HPDE6-E6E7 (cell line): ENCODE data around the gene CST7.

ENCODE experiments used
- DNase-seq: peaks from one replicate; pipeline ENCODE4 v3.0.0; 2011; ENCODE audit warnings: missing footprints; ENCODE audit errors: extremely low spot score

Gene CST7

DNA sequence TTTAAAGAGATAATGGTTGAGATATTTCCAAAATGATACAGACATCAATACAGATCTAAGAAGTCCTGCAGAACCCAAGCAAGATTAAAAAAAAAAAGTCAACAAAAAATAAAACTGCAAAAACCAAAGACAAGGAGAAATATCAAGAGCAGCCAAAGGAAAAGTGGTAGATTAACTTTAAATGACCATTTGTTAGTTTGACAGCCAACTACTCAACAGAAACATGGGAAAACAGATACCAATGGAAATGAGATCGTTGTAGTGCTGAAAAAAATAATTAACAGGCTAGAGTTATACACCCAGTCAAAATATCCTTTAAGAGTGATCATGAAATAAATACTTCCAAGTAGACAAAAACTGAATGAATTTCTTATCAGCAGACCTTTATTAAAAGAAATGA, 53.9 kb downstream of the CST7 start:
- no peak for DNase-seq

DNA sequence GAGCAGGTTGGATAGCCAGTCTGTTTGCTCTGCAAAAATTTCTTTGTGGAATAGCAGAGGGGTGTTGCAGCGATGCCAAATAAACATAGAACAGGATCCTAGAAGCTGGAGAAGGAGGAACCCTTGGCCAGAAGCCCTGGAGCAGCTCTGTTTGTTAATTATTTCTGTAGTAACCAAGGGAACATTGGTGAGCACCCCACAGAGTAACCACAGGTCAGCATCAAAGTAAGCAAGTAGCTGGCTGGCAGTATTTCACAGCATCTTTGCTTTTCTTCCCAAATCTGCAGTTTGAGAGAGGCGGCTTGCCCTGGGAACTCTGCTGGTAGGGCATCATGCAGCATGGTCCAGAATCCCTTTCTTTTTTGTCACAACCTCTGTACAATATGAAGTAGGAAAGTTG, 56.2 kb downstream of the CST7 start:
- DNase-seq: no peak

DNA sequence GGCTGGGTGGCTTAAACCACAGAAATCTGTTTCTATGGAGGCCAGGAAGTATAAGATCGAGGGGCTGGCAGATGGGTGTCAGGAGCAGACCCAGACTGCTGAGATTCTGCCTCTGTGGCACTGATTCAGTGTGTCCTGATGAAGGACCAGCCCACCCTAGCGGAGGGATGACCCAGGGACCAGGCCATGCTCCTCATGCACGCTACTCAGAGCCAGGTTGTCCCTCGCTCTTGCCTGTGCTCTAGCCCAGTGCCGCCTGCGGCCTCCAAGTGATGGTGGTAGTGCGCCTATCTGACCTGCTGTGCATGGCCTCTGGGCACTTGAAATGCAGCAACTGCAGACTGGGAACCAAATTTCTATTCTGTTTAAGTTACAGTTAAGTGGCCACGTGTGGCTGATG, 56.6 kb downstream of the CST7 start:
- no peak for DNase-seq

DNA sequence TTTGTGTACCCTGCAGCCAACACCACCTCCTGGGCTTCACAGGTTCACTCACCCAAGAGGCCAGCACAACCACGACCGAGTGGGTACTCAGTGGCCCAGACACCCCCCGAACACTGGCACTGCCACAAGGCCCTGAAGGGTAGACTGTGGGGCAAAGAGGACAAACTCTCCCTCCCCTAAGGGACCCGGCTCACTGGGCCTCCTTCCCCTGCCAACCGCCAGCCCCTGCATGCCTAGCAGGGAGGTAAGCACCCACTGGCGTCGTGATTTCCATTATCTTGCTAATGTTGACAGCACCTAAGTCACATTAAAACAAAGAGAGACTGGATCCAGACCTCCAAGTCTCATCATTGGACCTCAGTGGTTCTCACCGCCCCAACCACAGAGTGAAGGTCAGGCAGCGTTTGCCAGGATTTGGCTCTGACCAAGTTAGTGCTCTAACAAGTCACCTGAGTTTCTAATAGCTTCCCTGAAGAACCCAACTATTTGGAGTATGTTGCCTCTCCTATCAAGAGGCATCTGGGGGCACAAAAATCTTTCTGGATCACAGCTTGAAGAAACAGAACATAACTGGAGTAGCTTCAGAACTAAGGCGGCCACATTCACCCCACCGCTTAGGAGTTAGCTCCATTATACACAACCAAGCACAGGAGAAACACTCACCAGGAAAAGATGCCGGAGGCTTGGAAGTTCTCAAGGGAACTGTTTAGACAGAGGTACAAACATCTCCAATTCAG, 57.5 kb downstream of the CST7 start:
- no peak for DNase-seq

DNA sequence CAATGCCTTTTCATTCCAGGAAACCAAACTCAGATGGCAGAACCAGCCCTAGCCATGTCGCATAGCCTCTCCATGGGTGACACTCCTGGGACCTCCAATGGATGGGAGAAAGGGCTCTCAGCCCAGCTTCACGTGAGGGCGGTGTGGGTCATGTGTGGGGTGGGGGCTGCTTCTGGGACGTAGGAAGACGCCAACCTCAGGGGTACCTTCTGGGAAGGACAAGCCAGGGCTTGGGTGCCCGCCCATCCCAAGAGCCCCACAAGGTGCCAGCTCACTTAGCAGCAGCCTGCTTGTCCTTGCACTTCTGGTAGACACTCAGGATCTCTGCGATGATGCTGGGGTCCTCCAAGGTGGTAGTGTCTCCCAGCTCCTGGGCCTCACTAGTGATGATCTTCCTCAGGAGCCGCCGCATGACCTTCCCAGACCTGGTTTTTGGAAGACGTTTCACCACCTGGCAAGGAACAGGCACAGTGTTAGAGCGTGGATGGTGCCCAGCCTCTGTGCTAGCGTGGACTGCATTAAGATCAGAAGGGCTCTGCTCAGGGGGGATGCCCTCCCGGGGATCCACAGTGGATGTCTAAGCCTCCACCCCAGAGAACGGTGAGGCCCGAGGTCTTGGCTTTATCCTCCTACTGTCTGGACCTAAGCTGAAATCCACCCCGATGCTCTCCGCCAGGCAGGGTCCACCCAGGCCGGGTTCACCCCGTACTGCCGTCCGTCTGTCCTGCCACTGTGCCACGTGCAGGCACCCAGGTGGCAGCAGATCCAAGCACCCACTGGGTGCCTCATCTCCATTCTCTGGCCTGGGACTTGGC, 58.6 kb downstream of the CST7 start:
- DNase-seq: no peak

DNA sequence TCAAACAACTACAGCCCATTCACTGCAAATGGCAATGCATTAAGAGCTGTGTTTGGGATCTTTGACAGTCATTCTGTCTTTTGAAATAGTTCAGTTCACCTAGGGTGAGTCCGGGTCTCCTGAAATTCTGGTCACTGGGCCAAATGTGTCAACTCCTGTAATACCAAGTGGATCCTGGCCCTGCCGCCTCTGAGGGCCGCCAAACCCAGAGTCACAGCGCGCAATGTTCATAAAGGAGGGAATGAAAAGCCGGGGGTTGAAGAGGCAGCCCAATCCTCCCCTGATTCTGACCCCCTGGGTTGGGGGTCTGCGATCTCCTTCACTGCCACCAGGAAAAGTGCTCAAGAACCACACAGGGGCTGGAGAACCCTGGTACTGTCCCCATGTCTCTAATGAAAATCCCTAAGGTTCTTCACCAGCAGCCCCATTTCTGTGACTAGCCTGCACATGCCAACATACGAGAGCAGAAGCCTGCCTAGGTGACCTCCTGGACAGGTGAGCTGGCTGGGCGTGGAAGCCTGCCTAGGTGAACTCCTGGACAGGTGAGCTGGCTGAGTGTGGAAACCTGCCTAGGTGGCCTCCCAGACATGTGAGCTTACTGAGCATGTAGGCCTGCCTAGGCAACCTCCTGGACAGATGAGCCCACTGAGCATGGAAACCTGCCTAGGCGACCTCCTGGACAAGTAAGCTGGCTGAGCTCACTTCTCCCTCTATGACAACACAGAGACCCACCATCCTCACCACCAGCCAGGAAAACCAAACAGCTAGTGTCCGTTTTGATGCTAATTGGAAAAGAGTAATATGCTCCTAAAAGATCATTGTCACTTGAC, 59.5 kb downstream of the CST7 start:
- no peak for DNase-seq
